Measurements from ENCODE around the gene FAT4.

FAT4 gene

GRCh38 chr4:125297116-125297515 is 17.6 kb upstream of the FAT4 start (continued):
- TF ChIP-seq ZNF398 (tag by site-specific recombination; IDR thresholded peaks at IDR 0.05): no peak
- TF ChIP-seq ZNF157 (tag by site-specific recombination; IDR thresholded peaks at IDR 0.05): no peak
- no peak for TF ChIP-seq SCRT2 (tag by site-specific recombination; IDR thresholded peaks at IDR 0.05)
- TF ChIP-seq HOXC10 (CRISPR knock-in tag; IDR thresholded peaks at IDR 0.05): no peak

- Histone ChIP-seq H3K9me3 (ENCODE audit: control insufficient read depth, insufficient read depth, low read depth, low read length) (no peaks in the 10 kb centered on the region), H3K27ac (ENCODE audit: extremely low read depth, low read depth, low read length) (no peak overlapping the region), H3K36me3 (ENCODE audit: control insufficient read depth in 2 of 2, insufficient read depth in 1 of 2, low read length in 2 of 2) (no peaks in the 10 kb centered on the region), H3K4me3 (ENCODE audit: low read depth, low read length) (no peak overlapping the region), H3K4me1 (ENCODE audit: control insufficient read depth, insufficient read depth, low read length) (no peaks in the 10 kb centered on the region)
- CTCF ChIA-PET: interaction anchor here (0.7 kb wide), 1 partner anchor 396 kb away, joined by 4 read pairs; no protein-coding TSS in a partner anchor
- POLR2A ChIA-PET: no interaction called here
- no peak for TF ChIP-seq ZNF140 (tag by site-specific recombination; IDR thresholded peaks at IDR 0.05)
These were observed 11.7 kb upstream of the FAT4 start for GRCh38 chr4:125303058-125303457.

GRCh38 chr4:125303821-125304220 is 10.9 kb upstream of the FAT4 start:
- no peaks in the 10 kb centered on the region for H3K4me1 ChIP-seq (ENCODE audit: control insufficient read depth, insufficient read depth, low read length)
- ChIA-PET POLR2A (no interaction called here), CTCF (interaction anchor here (1.0 kb wide), 1 partner anchor 9 kb away, joined by 3 read pairs; no protein-coding TSS in a partner anchor)
- no peak overlapping the region for H3K4me3 ChIP-seq (ENCODE audit: low read depth, low read length)
- no peaks in the 10 kb centered on the region for H3K9me3 ChIP-seq (ENCODE audit: control insufficient read depth, insufficient read depth, low read depth, low read length)
- no peak overlapping the region for H3K27ac ChIP-seq (ENCODE audit: extremely low read depth, low read depth, low read length)
- TF ChIP-seq ZNF169 (tag by site-specific recombination; IDR thresholded peaks at IDR 0.05): no peak
- no peak for TF ChIP-seq HOXD13 (CRISPR knock-in tag; IDR thresholded peaks at IDR 0.05; ENCODE audit: borderline replicate concordance)
- TF ChIP-seq ZNF148 (tag by site-specific recombination; IDR thresholded peaks at IDR 0.05; ENCODE audit: borderline replicate concordance): no peak
- TF ChIP-seq ZNF133 (tag by site-specific recombination; IDR thresholded peaks at IDR 0.05): no peak
- TF ChIP-seq ZNF654 (tag by site-specific recombination; IDR thresholded peaks at IDR 0.05; ENCODE audit: low read depth): no peak
- no peak for TF ChIP-seq ZNF184 (tag by site-specific recombination; IDR thresholded peaks at IDR 0.05)
- no peak for TF ChIP-seq ZNF624 (tag by site-specific recombination; IDR thresholded peaks at IDR 0.05)
- TF ChIP-seq ZBTB17 (tag by site-specific recombination; IDR thresholded peaks at IDR 0.05): no peak
- TF ChIP-seq ZNF426 (tag by site-specific recombination; IDR thresholded peaks at IDR 0.05): no peak
- TF ChIP-seq PBX3 (CRISPR knock-in tag; IDR thresholded peaks at IDR 0.05): no peak
- no peak for TF ChIP-seq ZNF146 (tag by site-specific recombination; IDR thresholded peaks at IDR 0.05)
- TF ChIP-seq ZNF302 (tag by site-specific recombination; IDR thresholded peaks at IDR 0.05; ENCODE audit: low read depth): no peak
- TF ChIP-seq ZNF501 (tag by site-specific recombination; IDR thresholded peaks at IDR 0.05): no peak
- no peak for TF ChIP-seq ZNF473 (tag by site-specific recombination; IDR thresholded peaks at IDR 0.05)
- no peak for TF ChIP-seq ZNF704 (tag by site-specific recombination; IDR thresholded peaks at IDR 0.05)
- no peak for TF ChIP-seq PRDM1 (tag by site-specific recombination; IDR thresholded peaks at IDR 0.05)
- TF ChIP-seq ZNF623 (tag by site-specific recombination; IDR thresholded peaks at IDR 0.05): no peak
- no peak for TF ChIP-seq ZNF211 (tag by site-specific recombination; IDR thresholded peaks at IDR 0.05; ENCODE audit: low read depth)
- TF ChIP-seq PRDM6 (tag by site-specific recombination; IDR thresholded peaks at IDR 0.05): no peak
- no peaks in the 10 kb centered on the region for H3K36me3 ChIP-seq (ENCODE audit: control insufficient read depth in 2 of 2, insufficient read depth in 1 of 2, low read length in 2 of 2)

Data from HEK293 (cell line).